Measurements from ENCODE around the gene MUC6.

DNA sequence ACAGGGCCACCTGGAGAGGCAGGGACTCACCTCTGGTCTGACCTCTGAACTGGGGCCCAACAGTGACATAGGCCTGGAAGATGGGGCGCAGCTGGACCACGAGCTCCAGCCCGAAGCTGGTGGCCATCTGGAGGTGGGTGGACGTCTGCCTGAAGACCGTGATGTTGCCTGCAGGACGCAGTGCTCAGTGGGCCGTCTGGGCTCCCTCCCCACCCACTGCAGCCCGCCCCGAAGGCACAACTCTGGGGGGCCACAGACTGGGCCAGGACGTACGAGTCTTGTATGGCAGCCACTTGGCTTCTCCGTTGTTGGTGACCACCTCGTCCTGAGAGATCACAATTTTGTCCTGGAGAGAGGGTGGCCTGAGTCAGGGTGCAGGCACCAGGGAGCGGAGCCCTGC, 7.9 kb downstream of the MUC6 start:
- TF ChIP-seq, protein P1, sequence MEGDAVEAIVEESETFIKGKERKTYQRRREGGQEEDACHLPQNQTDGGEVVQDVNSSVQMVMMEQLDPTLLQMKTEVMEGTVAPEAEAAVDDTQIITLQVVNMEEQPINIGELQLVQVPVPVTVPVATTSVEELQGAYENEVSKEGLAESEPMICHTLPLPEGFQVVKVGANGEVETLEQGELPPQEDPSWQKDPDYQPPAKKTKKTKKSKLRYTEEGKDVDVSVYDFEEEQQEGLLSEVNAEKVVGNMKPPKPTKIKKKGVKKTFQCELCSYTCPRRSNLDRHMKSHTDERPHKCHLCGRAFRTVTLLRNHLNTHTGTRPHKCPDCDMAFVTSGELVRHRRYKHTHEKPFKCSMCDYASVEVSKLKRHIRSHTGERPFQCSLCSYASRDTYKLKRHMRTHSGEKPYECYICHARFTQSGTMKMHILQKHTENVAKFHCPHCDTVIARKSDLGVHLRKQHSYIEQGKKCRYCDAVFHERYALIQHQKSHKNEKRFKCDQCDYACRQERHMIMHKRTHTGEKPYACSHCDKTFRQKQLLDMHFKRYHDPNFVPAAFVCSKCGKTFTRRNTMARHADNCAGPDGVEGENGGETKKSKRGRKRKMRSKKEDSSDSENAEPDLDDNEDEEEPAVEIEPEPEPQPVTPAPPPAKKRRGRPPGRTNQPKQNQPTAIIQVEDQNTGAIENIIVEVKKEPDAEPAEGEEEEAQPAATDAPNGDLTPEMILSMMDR (IDR thresholded peaks at IDR 0.05), result no peak
- no peak for TF ChIP-seq POLR2A (IDR thresholded peaks at IDR 0.05)

Data from testis (tissue), 2 donors.